Glutamatergic neuron (in vitro differentiated cells): ENCODE data around the gene NR1D2. TPM values are rescaled to one million over a fixed set of nuclear protein-coding genes. Genes with fewer than 3 reads are reported as not detected.
"Not testable (repeated sequence)": the region's sequence is repeated elsewhere in the genome, so short reads cannot be mapped to it uniquely, and the experiment has no call there.

ENCODE experiments used
- DNase-seq: peaks from one replicate; pipeline ENCODE4 v3.0.0; 2022
- H3K27ac Mint-ChIP-seq: one replicate; pipeline ENCODE4 v1.8.0; 2020; ENCODE audit warnings: mild to moderate bottlenecking, mixed read lengths, inconsistent platforms; ENCODE audit not compliant: unreplicated experiment
- H3K27me3 Mint-ChIP-seq: one replicate; pipeline ENCODE4 v1.8.0; 2020; ENCODE audit warnings: mild to moderate bottlenecking, moderate library complexity, mixed read lengths, inconsistent platforms; ENCODE audit not compliant: unreplicated experiment
- H3K36me3 Mint-ChIP-seq: one replicate; pipeline ENCODE4 v1.8.0; 2020; ENCODE audit warnings: mild to moderate bottlenecking, mixed read lengths, inconsistent platforms; ENCODE audit not compliant: unreplicated experiment
- H3K4me1 Mint-ChIP-seq: one replicate; pipeline ENCODE4 v1.8.0; 2020; ENCODE audit warnings: mild to moderate bottlenecking, low read depth, mixed read lengths, inconsistent platforms; ENCODE audit not compliant: unreplicated experiment
- H3K4me3 Mint-ChIP-seq: one replicate; pipeline ENCODE4 v1.8.0; 2020; ENCODE audit warnings: mild to moderate bottlenecking, mixed read lengths, inconsistent platforms; ENCODE audit not compliant: unreplicated experiment
- H3K9me3 Mint-ChIP-seq: one replicate; pipeline ENCODE4 v1.8.0; 2020; ENCODE audit warnings: mild to moderate bottlenecking, moderate library complexity, mixed read lengths, inconsistent platforms; ENCODE audit not compliant: unreplicated experiment
- CTCF ChIP-seq: fragments of 200-600 bp; sonication (generic); IDR thresholded peaks from one replicate; pipeline ENCODE4 v1.5.0; 2021; ENCODE audit not compliant: partially characterized antibody, unreplicated experiment
- total RNA-seq: library from RNA; stranded (reverse); fragmentation: NEBNext Ultra II Directional; extraction: Animal tissue kit (Norgen Biotek cat#: 25700); gene quantifications from one replicate; pipeline ENCODE4 v1.2.1, GENCODE V29; 2021; ENCODE audit not compliant: unreplicated experiment

Gene NR1D2
- total RNA-seq, 1 donor from 2014 or later, result 10.1 TPM

- H3K27ac Mint-ChIP-seq, result peak within 1 kb of the TSS; percentile 98
- no peaks in the 10 kb centered on the region for H3K36me3 Mint-ChIP-seq
- peak; percentile 97 for DNase-seq
- H3K4me3 Mint-ChIP-seq, result peak within 1 kb of the TSS; percentile 89
- peaks cover 5% of the 10 kb centered on the region for H3K9me3 Mint-ChIP-seq
- TF ChIP-seq CTCF, result peak; percentile 81
- peaks cover 26% of the 10 kb centered on the region for H3K4me1 Mint-ChIP-seq
- H3K27me3 Mint-ChIP-seq, result peaks cover 8% of the 10 kb centered on the region
Observed at GRCh38 chr3:23916886-23917678, 28.0 kb upstream of the NR1D2 start, which contains the start of the genes NKIRAS1 and RPL15. Gene NKIRAS1, minus strand, starts transcription at chr3:23916990. Its CDS starts 6,086 bp downstream, at chr3:23910904. Gene RPL15, plus strand, starts transcription at chr3:23917132. Its CDS starts 728 bp downstream, at chr3:23917860.

- peak overlapping the region; percentile 98 for H3K27ac Mint-ChIP-seq
- H3K27me3 Mint-ChIP-seq, H3K9me3 Mint-ChIP-seq, H3K36me3 Mint-ChIP-seq: not testable (repeated sequence)
- peak; percentile 77 for DNase-seq
- peak overlapping the region; percentile 89 for H3K4me3 Mint-ChIP-seq
- H3K4me1 Mint-ChIP-seq, result peaks cover 26% of the 10 kb centered on the region
Observed at GRCh38 chr3:23917679-23918303, 27.3 kb upstream of the NR1D2 start.

- not testable (repeated sequence) for H3K36me3 Mint-ChIP-seq, DNase-seq, H3K27me3 Mint-ChIP-seq, H3K9me3 Mint-ChIP-seq
- Mint-ChIP-seq H3K27ac (peak overlapping the region; percentile 98), H3K4me3 (peak overlapping the region; percentile 89), H3K4me1 (peaks cover 26% of the 10 kb centered on the region)
Observed at GRCh38 chr3:23918331-23918730, 26.8 kb upstream of the NR1D2 start.

GRCh38 chr3:23919628-23920027, 25.5 kb upstream of the NR1D2 start:
- H3K4me1 Mint-ChIP-seq, result peaks cover 21% of the 10 kb centered on the region
- H3K36me3 Mint-ChIP-seq, result no peaks in the 10 kb centered on the region
- no peak for TF ChIP-seq CTCF

GRCh38 chr3:23920151-23920655, 24.9 kb upstream of the NR1D2 start:
- Mint-ChIP-seq H3K4me1 (peaks cover 17% of the 10 kb centered on the region), H3K9me3 (peaks cover 5% of the 10 kb centered on the region), H3K36me3 (no peaks in the 10 kb centered on the region), H3K4me3 (no peak overlapping the region), H3K27ac (no peak overlapping the region), H3K27me3 (peaks cover 6% of the 10 kb centered on the region)
- DNase-seq, result no peak
- TF ChIP-seq CTCF, result no peak

More at GRCh38 chr3:23919628-23920027, 25.5 kb upstream of the NR1D2 start:
- no peak overlapping the region for H3K27ac Mint-ChIP-seq
- H3K9me3 Mint-ChIP-seq, result peaks cover 5% of the 10 kb centered on the region
- H3K4me3 Mint-ChIP-seq, result no peak overlapping the region
- DNase-seq, result no peak
- peaks cover 8% of the 10 kb centered on the region for H3K27me3 Mint-ChIP-seq
